Skeletal muscle satellite cell (primary cell): ENCODE data around the gene STK10.
"Not testable (repeated sequence)": the region's sequence is repeated elsewhere in the genome, so short reads cannot be mapped to it uniquely, and the experiment has no call there.

Source experiments
- H3K27me3 ChIP-seq: 2 replicates; pipeline ENCODE4 v1.7.0; 2013; ENCODE audit warnings: low read length; ENCODE audit not compliant: control insufficient read depth, insufficient read depth
- H3K36me3 ChIP-seq: 2 replicates; pipeline ENCODE4 v1.7.0; 2013; ENCODE audit warnings: mild to moderate bottlenecking, control low read depth, low read length; ENCODE audit not compliant: insufficient read depth
- H3K4me1 ChIP-seq: 2 replicates; pipeline ENCODE4 v1.7.0; 2013; ENCODE audit warnings: low read length; ENCODE audit not compliant: control insufficient read depth, insufficient read depth
- H3K4me2 ChIP-seq: 2 replicates; pipeline ENCODE4 v1.7.0; 2013; ENCODE audit warnings: mild to moderate bottlenecking, low read length
- H3K4me3 ChIP-seq: 2 replicates; pipeline ENCODE4 v1.7.0; 2013; ENCODE audit warnings: low read length
- H3K9ac ChIP-seq: 2 replicates; pipeline ENCODE4 v1.7.0; 2013; ENCODE audit warnings: mild to moderate bottlenecking, low read depth, low read length, moderate library complexity
- H3K9me3 ChIP-seq: replicated peaks from 2 replicates; pipeline ENCODE4 v1.7.0; 2013; ENCODE audit warnings: mild to moderate bottlenecking, control low read depth, low read length

STK10 gene

DNA sequence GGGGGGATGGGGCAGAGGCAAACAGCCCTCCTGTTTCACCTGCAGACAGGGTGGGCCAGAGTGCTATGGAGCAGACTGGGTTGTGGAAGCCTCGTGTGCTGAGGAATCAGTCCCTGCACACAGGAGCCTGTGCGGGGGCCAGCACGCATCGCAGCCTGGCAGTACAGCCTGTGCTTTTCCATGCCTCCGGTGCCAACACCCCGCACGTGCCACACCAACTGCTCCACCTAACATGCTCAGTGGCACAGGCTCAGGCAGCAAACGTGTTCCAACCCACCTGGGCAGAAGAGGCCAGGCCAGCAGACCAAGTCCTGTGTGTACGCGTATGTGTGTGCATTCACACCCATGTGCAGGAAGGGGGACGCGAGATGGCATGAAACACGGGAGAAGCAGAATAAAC, 144.2 kb downstream of the STK10 start:
- no peak overlapping the region for H3K4me2 ChIP-seq
- H3K9ac ChIP-seq = no peak overlapping the region
- H3K36me3 ChIP-seq = peaks cover 28% of the 10 kb centered on the region
- no peaks in the 10 kb centered on the region for H3K9me3 ChIP-seq
- no peak overlapping the region for H3K4me3 ChIP-seq
- no peaks in the 10 kb centered on the region for H3K27me3 ChIP-seq
- no peaks in the 10 kb centered on the region for H3K4me1 ChIP-seq

DNA sequence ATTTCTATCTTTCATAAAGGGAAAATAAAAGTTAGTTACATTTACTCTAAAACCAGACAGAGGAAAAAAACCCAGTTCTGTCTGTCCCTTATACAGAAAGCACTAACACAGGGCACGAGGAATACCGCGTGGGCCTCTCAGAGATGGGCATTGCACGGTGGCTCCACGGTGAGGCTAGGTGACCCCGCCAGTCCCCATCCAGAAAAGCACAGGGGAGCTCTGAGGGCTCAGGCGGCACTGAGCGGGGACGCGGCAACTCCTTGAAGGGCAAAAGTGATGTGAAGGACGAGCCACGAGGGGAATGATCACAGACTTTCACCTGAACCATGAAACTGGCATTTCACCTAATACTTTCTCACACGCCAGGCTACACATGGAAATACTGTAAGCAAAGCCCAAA, 145.8 kb downstream of the STK10 start:
- Histone ChIP-seq H3K4me1 (no peaks in the 10 kb centered on the region), H3K9ac (no peak overlapping the region), H3K27me3 (no peaks in the 10 kb centered on the region), H3K9me3 (no peaks in the 10 kb centered on the region), H3K4me3 (no peak overlapping the region), H3K4me2 (no peak overlapping the region), H3K36me3 (peaks cover 20% of the 10 kb centered on the region)

- no peak overlapping the region for H3K9ac ChIP-seq
- no peaks in the 10 kb centered on the region for H3K27me3 ChIP-seq
- no peaks in the 10 kb centered on the region for H3K4me1 ChIP-seq
- no peak overlapping the region for H3K4me3 ChIP-seq
- H3K9me3 ChIP-seq = no peaks in the 10 kb centered on the region
- no peaks in the 10 kb centered on the region for H3K36me3 ChIP-seq
- no peak overlapping the region for H3K4me2 ChIP-seq
These were observed 149.9 kb downstream of the STK10 start for GRCh38 chr5:172038167-172038566.

- Histone ChIP-seq H3K9me3 (no peaks in the 10 kb centered on the region), H3K36me3 (no peaks in the 10 kb centered on the region), H3K4me2 (no peak overlapping the region), H3K27me3 (no peaks in the 10 kb centered on the region), H3K4me3 (no peak overlapping the region), H3K4me1 (no peaks in the 10 kb centered on the region), H3K9ac (no peak overlapping the region)
These were observed 153.0 kb downstream of the STK10 start for GRCh38 chr5:172035049-172035448.

- Histone ChIP-seq H3K36me3 (no peaks in the 10 kb centered on the region), H3K4me1 (no peaks in the 10 kb centered on the region), H3K27me3 (peaks cover 4% of the 10 kb centered on the region), H3K4me3 (no peak overlapping the region), H3K9me3 (no peaks in the 10 kb centered on the region), H3K9ac (no peak overlapping the region), H3K4me2 (no peak overlapping the region)
These were observed 156.0 kb downstream of the STK10 start for GRCh38 chr5:172031894-172032461.

DNA sequence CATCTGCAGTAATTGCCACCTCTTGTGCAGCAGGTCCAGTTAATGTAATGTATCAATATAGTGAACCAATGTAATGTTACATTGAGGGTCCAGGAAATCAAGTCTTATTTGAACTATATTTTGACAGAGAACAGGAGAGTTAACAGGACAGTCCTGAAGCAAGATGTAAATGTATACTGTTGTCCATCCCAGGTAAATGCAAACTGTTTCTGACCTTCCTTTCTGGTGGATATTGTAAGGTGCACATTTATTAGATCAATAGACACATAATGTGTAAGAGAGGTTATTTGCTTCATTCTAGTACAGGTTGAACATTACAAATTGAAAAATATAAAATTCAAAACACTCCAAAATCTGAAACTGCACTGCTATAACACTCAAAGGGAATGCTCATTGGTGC, 158.1 kb downstream of the STK10 start:
- H3K9ac ChIP-seq = no peak overlapping the region
- H3K4me2 ChIP-seq = no peak overlapping the region
- H3K36me3 ChIP-seq = no peaks in the 10 kb centered on the region
- H3K9me3 ChIP-seq = no peaks in the 10 kb centered on the region
- H3K27me3 ChIP-seq = peaks cover 4% of the 10 kb centered on the region
- H3K4me1 ChIP-seq = no peaks in the 10 kb centered on the region
- no peak overlapping the region for H3K4me3 ChIP-seq

- Histone ChIP-seq H3K9ac (no peak overlapping the region), H3K27me3 (peaks cover 4% of the 10 kb centered on the region), H3K4me2 (no peak overlapping the region), H3K4me1 (no peaks in the 10 kb centered on the region), H3K36me3 (no peaks in the 10 kb centered on the region), H3K9me3 (no peaks in the 10 kb centered on the region), H3K4me3 (no peak overlapping the region)
These were observed 159.9 kb downstream of the STK10 start for GRCh38 chr5:172028167-172028566.

- not testable (repeated sequence) for H3K4me3 ChIP-seq, H3K27me3 ChIP-seq, H3K4me2 ChIP-seq, H3K36me3 ChIP-seq, H3K4me1 ChIP-seq, H3K9me3 ChIP-seq, H3K9ac ChIP-seq
These were observed 167.8 kb downstream of the STK10 start for GRCh38 chr5:172020110-172020786.

GRCh38 chr5:172015346-172015745, 172.7 kb downstream of the STK10 start:
- Histone ChIP-seq H3K27me3 (no peaks in the 10 kb centered on the region), H3K36me3 (no peaks in the 10 kb centered on the region), H3K9ac (no peak overlapping the region), H3K4me3 (no peak overlapping the region), H3K4me1 (no peaks in the 10 kb centered on the region), H3K4me2 (no peak overlapping the region), H3K9me3 (no peaks in the 10 kb centered on the region)

GRCh38 chr5:172010278-172010677, 177.7 kb downstream of the STK10 start:
- Histone ChIP-seq H3K9me3 (no peaks in the 10 kb centered on the region), H3K4me3 (no peak overlapping the region), H3K4me2 (no peak overlapping the region), H3K9ac (no peak overlapping the region), H3K36me3 (no peaks in the 10 kb centered on the region), H3K27me3 (no peaks in the 10 kb centered on the region), H3K4me1 (peaks cover 24% of the 10 kb centered on the region)

- H3K27me3 ChIP-seq = no peaks in the 10 kb centered on the region
- H3K9ac ChIP-seq = no peak overlapping the region
- no peaks in the 10 kb centered on the region for H3K9me3 ChIP-seq
- H3K4me1 ChIP-seq = peaks cover 26% of the 10 kb centered on the region
- H3K4me2 ChIP-seq = no peak overlapping the region
- H3K36me3 ChIP-seq = no peaks in the 10 kb centered on the region
- H3K4me3 ChIP-seq = no peak overlapping the region
These were observed 178.3 kb downstream of the STK10 start for GRCh38 chr5:172009536-172010270.
